ENCODE data around the gene SREK1.

The SREK1 gene

DNA sequence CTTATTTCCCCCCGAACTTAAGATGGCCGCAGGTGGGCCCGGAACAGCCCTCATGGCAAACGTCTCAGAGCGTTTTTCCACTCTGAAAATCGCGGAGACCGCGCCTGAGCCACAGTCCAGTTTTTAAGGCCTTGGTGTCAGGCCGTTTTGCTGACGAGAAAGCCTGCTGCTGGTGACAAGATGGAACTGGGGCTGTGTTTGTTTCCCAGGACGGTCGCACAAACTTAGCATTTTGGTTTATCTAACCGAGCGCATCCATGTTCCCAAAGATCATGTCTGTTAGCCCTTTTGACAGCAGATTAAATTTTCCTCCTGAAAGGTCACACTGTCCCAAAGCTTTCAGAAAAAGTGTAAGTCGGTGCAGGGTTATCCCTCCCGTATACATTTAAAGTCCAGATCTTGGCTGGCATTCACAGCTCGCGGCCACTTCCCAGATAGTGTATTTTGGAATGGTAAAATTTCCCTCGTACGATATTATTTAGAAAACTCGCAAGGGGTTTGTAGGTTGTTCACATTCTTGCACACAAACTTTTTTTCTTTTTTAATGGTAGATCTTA is 812 bp downstream of the SREK1 start:
- TF ChIP-seq ZNF274 (IDR thresholded peaks at IDR 0.05; ENCODE audit: low read depth, low read length): no peak
- H3K4me3 ChIP-seq (ENCODE audit: low read length): peak overlapping the region; percentile 84

DNA sequence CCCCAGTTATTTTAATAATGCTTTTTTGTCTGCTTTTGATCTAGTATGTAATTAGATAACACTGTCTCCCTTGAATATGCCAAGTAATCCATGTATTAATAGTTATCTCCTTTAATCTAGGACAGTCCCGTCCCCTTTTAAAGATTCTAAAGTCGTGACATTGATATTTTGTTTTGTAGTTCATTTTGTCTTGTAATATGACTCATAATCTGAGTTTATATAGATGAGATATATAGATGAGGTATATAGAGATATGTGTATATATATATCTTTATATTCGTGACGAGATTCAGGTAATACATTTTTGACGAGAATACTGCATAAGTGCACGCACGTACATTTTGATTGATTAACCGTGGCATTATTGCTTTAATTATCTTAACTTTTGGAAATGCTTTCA is 1.6 kb downstream of the SREK1 start:
- no peak for TF ChIP-seq ZNF274 (IDR thresholded peaks at IDR 0.05; ENCODE audit: low read depth, low read length)
- peak overlapping the region; percentile 84; the same call in 1 of the 2 replicates for H3K4me3 ChIP-seq (ENCODE audit: low read length)

- no peak overlapping the region for H3K4me3 ChIP-seq (ENCODE audit: low read length)
- TF ChIP-seq ZNF274 (IDR thresholded peaks at IDR 0.05; ENCODE audit: low read depth, low read length): no peak
Observed at GRCh38 chr5:66149950-66150349, 5.8 kb downstream of the SREK1 start.

DNA sequence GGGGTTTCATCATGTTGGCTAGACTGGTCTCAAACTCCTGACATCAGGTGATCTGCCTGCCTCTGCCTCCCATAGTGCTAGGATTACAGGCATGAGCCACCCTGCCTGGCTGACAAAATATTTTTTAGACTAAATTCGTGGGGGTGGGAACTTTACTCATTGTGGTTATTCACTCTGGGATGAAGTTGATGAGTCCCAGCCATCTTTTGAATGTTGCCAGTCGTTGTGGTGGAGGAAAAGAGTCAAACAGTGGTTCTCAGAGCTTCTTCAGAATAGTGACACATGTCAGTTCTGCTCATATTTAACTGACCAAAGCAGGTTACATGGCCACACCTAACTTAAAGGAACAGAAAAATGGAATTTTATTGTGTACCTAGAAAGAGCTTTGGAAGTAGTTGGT is 6.9 kb downstream of the SREK1 start:
- TF ChIP-seq ZNF274 (IDR thresholded peaks at IDR 0.05; ENCODE audit: low read depth, low read length): no peak
- H3K4me3 ChIP-seq (ENCODE audit: low read length): no peak overlapping the region

DNA sequence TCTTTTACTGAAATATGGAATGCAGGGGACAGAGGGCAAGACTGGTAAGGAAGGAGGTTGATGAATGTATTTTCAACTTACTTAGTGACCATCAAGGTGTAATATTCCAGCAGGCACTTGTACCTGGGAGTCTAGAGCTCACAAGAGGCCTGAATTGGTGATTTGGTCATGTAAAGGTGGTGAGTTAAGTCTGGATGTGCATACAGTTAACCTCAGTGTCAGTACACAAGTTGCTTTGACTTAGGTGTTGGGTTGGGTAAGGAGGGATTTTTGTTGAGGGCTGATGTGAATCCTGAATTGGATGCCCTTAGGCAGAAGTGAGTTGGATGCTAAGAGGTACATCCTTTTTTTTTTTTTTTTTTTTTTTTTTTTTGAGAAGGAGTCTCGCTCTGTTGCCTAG is 7.4 kb downstream of the SREK1 start:
- TF ChIP-seq ZNF274 (IDR thresholded peaks at IDR 0.05; ENCODE audit: low read depth, low read length): no peak

GRCh38 chr5:66157046-66157445 is 12.9 kb downstream of the SREK1 start:
- H3K4me3 ChIP-seq (ENCODE audit: low read length): no peak overlapping the region

More for the DNA sequence above, 7.4 kb downstream of the SREK1 start:
- H3K4me3 ChIP-seq (ENCODE audit: low read length): no peak overlapping the region

DNA sequence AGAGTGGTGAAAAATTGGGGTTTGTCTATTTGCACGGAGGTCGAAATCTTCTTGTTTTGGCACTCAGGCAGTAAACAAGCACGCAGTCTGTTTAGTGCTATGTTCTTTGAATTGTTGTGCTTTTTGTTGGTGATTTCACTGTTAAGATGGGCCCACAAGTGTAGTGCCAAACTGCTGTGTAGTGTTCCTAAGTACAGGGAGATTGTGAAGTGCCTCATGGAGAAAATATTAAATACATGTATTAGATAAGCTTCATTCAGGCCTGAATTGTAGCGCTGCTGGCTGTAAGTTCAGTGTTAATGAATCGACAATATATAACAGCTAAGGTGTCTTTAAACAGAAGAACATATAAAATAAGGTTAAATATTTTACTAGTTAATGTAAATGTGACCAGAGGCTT is 17.3 kb downstream of the SREK1 start:
- H3K4me3 ChIP-seq (ENCODE audit: low read length): no peak overlapping the region
- no peak for TF ChIP-seq ZNF274 (IDR thresholded peaks at IDR 0.05; ENCODE audit: low read depth, low read length)

More at GRCh38 chr5:66157046-66157445, 12.9 kb downstream of the SREK1 start:
- no peak for TF ChIP-seq ZNF274 (IDR thresholded peaks at IDR 0.05; ENCODE audit: low read depth, low read length)

DNA sequence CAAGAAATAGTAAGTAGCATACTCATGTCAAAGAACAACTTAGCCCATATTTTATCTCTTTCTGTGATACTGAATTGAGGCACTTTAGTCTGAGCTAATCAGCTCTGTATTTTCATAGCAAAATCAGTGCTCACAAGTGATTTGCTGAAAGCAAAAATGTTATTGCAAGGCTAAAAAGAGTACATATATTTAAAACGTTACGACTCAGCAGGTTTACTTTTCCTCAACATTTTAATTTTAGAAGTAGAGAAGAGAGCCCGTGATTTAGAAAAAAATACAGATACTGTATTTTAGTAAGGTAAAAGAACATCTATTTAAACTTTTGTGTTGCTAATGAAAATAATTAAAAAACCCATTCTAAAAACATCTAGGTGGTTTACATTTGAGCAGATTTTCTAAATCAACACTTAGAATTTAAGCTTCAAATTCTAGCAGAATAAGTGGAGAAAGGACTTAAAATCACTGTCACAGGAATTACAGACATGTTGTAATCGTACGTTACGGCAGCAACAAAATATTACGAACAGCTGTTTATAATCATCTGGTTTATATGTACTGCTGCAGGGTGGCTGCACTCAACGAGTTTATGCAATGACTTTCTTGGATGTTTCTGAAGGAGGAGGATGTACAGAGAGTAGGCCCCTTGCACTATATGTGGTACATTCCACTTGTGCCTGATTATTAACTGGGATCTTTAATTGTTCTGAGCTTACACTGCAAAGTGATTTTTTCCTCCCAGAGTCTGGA is 20.1 kb downstream of the SREK1 start:
- no peak for TF ChIP-seq ZNF274 (IDR thresholded peaks at IDR 0.05; ENCODE audit: low read depth, low read length)
- H3K4me3 ChIP-seq (ENCODE audit: low read length): no peak overlapping the region

DNA sequence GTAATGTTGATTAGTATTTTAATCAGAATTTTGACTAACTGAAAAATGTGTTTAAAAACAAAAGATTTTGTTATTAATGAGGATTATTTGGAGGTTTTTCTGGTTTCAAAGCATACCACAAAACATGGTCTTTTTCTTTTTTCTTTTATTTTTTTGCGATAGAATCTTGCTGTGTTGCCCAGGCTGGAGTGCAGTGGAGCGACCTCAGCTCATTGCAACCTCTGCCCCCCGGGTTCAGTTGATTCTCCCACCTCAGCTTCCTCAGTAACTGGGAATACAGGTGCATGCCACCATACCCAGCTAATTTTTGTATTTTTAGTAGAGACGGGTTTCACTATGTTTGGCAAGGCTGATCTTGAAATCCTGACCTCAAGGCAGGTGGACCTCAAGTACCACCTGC is 24.1 kb downstream of the SREK1 start:
- H3K4me3 ChIP-seq (ENCODE audit: low read length): no peak overlapping the region
- no peak for TF ChIP-seq ZNF274 (IDR thresholded peaks at IDR 0.05; ENCODE audit: low read depth, low read length)

DNA sequence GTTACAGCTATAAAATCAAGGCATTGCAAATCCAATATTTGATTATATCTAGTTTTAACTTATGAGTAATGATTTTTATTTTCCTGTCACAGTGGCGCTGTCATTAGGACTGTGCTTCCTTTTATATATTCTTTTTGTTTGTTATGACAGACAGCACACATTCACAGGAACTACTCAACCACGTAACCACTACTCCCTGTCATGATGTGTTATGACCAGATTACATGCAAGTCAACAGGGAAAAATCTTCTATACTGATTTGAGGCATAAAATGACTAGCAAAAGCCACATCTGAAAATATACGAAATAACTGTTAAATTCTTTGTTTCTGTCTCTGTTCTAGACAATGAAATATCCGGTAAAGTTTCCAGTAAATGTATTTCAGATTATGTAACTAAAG is 25.4 kb downstream of the SREK1 start:
- H3K4me3 ChIP-seq (ENCODE audit: low read length): no peak overlapping the region
- no peak for TF ChIP-seq ZNF274 (IDR thresholded peaks at IDR 0.05; ENCODE audit: low read depth, low read length)

DNA sequence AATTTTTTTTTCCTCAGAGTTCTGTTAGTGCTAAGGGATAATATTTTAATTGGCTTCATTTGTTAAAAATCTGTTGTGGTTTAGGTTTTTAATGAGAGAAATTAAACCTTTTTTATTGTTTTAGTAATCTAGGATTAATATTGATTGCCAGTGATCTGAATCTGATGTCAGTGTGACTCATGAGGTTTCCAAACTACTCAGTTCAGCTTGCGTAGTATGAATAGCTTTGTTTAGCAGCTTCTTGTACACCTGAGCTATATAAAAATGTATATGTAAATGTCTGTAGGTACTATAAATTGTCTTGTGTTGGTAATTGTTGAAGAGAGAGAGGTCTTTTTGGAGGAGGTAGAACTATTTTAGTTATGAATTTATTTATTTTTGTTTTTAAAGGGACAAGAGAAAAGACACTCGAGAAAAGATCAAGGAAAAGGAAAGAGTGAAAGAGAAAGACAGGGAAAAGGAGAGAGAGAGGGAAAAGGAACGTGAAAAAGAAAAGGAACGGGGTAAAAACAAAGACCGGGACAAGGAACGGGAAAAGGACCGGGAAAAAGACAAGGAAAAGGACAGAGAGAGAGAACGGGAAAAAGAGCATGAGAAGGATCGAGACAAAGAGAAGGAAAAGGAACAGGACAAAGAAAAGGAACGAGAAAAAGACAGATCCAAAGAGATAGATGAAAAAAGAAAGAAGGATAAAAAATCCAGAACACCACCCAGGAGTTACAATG is 26.3 kb downstream of the SREK1 start:
- TF ChIP-seq ZNF274 (IDR thresholded peaks at IDR 0.05; ENCODE audit: low read depth, low read length): no peak
- H3K4me3 ChIP-seq (ENCODE audit: low read length): no peak overlapping the region

DNA sequence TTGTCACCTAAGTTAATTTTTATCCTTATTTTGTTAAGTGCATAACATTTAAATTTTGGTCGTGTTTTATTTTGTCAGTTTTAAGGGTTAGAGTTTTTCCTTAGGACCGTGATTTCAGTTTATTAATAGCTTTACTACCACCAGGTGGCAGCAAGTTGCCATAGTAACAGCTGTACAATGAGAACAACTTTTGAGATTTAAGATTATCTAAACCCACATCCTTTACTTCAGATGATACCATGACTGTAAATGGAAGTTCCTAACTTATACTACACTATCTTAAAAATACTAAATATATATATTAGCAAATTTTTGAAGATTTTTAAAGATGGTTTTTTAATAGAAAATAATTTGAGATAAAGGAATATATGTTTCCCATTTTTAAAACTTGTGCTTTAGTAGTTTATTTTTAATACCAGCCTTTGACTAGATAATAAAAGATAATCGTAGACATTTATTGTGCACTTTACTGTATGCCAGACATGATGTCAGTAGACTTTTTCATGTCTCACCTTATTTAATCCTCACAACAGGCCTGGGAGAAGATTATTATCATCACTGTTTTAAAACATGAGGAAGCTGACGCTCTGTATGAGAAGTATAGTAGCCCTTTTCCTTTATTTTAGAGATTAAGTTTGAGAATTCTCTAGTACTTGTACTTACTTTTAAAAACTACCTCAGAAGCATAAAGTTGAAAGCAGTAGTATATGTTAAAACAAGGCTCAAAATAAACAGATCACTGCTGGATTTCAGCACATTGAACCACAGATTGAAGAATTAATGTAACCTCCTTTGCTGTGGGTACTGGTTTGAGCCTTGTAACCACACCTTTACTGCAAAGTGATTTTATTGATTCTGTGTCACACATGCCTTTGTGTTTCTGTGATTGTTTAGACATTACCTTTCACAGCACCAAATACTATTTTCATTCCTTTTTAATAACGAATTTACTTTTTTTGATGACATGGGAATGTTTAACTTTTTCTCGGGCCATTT is 27.5 kb downstream of the SREK1 start:
- H3K4me3 ChIP-seq (ENCODE audit: low read length): no peak overlapping the region
- TF ChIP-seq ZNF274 (IDR thresholded peaks at IDR 0.05; ENCODE audit: low read depth, low read length): no peak

GRCh38 chr5:66174338-66174737 is 30.2 kb downstream of the SREK1 start:
- TF ChIP-seq ZNF274 (IDR thresholded peaks at IDR 0.05; ENCODE audit: low read depth, low read length): no peak
- H3K4me3 ChIP-seq (ENCODE audit: low read length): no peak overlapping the region

- no peak for TF ChIP-seq ZNF274 (IDR thresholded peaks at IDR 0.05; ENCODE audit: low read depth, low read length)
- H3K4me3 ChIP-seq (ENCODE audit: low read length): no peak overlapping the region
Observed at GRCh38 chr5:66178799-66179198, 34.7 kb downstream of the SREK1 start.
